ENCODE data around the gene TIGIT.

- no peak for TF ChIP-seq CTCF (conservative IDR thresholded peaks at IDR 0.05; ENCODE audit: low read depth, low read length)
- TF ChIP-seq EZH2 (IDR thresholded peaks at IDR 0.05; ENCODE audit: borderline replicate concordance, low read depth, low read length, poor library complexity, severe bottlenecking): no peak
Measured at GRCh38 chr3:114320246-114320645, 26.4 kb downstream of the TIGIT start.

Measured in A673 (cell line).